Astrocyte of the cerebellum (primary cell): Measurements from ENCODE around the gene CNPY2.
"Not testable (repeated sequence)": the region's sequence is repeated elsewhere in the genome, so short reads cannot be mapped to it uniquely, and the experiment has no call there.

Source experiments
- DNase-seq: peaks from one replicate; pipeline ENCODE4 v3.0.0-alpha.2; 2011; ENCODE audit warnings: low read depth
- H3K4me3 ChIP-seq: 2 replicates; pipeline ENCODE4 v1.5.1; 2011; ENCODE audit warnings: mild to moderate bottlenecking, low read depth, low read length, moderate library complexity
- CTCF ChIP-seq: IDR thresholded peaks from 2 replicates; pipeline ENCODE4 v1.5.1; 2012; ENCODE audit warnings: low read length, low read depth, moderate library complexity, mild to moderate bottlenecking; ENCODE audit errors: missing control alignments
- in situ Hi-C: cut with HindIII; loops from 2 replicates; pipeline ENCODE4 v1.10.0; 2017; ENCODE audit warnings: low sequenced_read_pairs

The CNPY2 gene

GRCh38 chr12:56266693-56267442 is 48.9 kb downstream of the CNPY2 start, which contains the start of gene COQ10A:
Gene COQ10A (plus strand): TSS chr12:56266942. CDS start chr12:56267119, 177 bp downstream.
- TF ChIP-seq CTCF: peak; percentile 76
- in situ Hi-C loops: no loop called here
- H3K4me3 ChIP-seq: peak within 1 kb of the TSS; percentile 65
- DNase-seq: peak; percentile 57

GRCh38 chr12:56266068-56266692 is 49.6 kb downstream of the CNPY2 start:
- in situ Hi-C loops, DNase-seq: not testable (repeated sequence)
- peak overlapping the region; percentile 65 for H3K4me3 ChIP-seq

- DNase-seq, H3K4me3 ChIP-seq, in situ Hi-C loops: not testable (repeated sequence)
Observed at GRCh38 chr12:56262955-56263354, 52.8 kb downstream of the CNPY2 start.

GRCh38 chr12:56261503-56262232 is 54.1 kb downstream of the CNPY2 start:
- DNase-seq: no peak
- no peak for TF ChIP-seq CTCF
- in situ Hi-C loops: no loop called here
- no peak overlapping the region for H3K4me3 ChIP-seq

- no peak for DNase-seq
- in situ Hi-C loops: no loop called here
Observed at GRCh38 chr12:56260921-56261320, 54.9 kb downstream of the CNPY2 start.

GRCh38 chr12:56260380-56260779 is 55.4 kb downstream of the CNPY2 start:
- no peak overlapping the region for H3K4me3 ChIP-seq
- TF ChIP-seq CTCF: no peak
- in situ Hi-C loops: no loop called here
- no peak for DNase-seq

More at GRCh38 chr12:56260921-56261320, 54.9 kb downstream of the CNPY2 start:
- TF ChIP-seq CTCF: no peak
- no peak overlapping the region for H3K4me3 ChIP-seq
